Neural cell (in vitro differentiated cells): ENCODE measurements around the gene DDX25.
A peak's percentile ranks its signal among the peaks of the same experiment; 100 is the strongest.

ENCODE experiments used
- EP300 ChIP-seq: fragments of 450-650 bp; conservative IDR thresholded peaks from 2 replicates; pipeline ENCODE4 v1.6.1; 2014; ENCODE audit warnings: antibody characterized with exemption, mild to moderate bottlenecking, moderate library complexity; ENCODE audit not compliant: poor library complexity, severe bottlenecking
- EZH2 ChIP-seq: fragments of 200-600, 300-800 bp; shearing (Covaris generic), sonication (generic); IDR thresholded peaks from 2 replicates; pipeline ENCODE4 v1.6.1; 2014; ENCODE audit warnings: antibody characterized with exemption, low read length, borderline replicate concordance, mild to moderate bottlenecking; ENCODE audit not compliant: insufficient read depth, poor library complexity, severe bottlenecking
- TF ChIP-seq, protein P1 (sequence below): fragments of 450-650 bp; IDR thresholded peaks from 2 replicates; pipeline ENCODE4 v1.5.1; 2014; ENCODE audit warnings: antibody characterized with exemption, mild to moderate bottlenecking, moderate library complexity; ENCODE audit not compliant: poor library complexity, severe bottlenecking

DNA sequence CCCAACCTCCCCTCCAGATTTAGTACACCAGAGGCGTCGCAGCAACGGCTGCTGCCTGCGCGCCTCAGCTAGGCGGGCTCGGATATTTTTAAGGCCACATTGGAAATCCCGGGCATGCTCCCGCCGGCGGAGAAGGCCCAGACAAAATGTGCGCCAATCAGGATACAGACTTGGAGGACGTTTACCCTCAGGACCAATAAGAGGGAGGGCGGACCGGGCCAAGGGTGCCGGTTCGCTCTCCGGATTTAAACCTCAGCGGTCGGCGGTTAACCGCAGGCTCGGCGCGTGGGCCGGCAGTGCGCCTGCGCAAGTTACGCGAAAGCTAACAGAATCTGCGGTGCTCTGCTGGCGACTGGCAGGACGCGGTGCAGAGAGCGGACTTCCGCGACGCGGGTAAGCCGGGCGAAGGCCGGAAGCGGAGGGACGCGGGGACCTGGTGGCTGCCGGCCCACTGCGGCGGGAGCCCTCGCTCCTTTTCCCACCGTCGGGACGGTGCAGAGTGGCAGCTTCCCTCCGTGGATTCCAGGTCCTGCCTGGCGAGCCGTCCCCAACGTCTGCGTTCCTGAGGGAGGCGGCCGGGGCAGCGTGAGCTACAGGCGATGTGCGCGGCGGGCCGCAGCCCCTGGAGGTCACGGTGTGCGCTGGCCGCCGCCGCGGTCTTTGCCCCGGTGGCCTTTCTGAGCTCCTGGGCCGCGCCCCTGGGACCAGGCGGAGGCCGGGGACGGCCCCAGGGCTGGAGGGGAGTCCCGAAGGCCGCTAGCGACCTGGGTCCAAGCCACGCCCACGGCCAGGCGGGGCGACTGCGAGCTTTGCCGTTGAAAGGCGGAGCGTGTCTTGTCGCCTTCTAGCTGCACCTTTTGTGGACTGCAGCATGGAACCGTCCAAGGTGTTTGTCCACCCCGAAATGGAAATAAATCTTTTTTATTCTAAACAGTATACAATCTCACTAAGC, 16.7 kb upstream of the DDX25 start, which contains the start of gene HYLS1:
- TF ChIP-seq, protein P1, sequence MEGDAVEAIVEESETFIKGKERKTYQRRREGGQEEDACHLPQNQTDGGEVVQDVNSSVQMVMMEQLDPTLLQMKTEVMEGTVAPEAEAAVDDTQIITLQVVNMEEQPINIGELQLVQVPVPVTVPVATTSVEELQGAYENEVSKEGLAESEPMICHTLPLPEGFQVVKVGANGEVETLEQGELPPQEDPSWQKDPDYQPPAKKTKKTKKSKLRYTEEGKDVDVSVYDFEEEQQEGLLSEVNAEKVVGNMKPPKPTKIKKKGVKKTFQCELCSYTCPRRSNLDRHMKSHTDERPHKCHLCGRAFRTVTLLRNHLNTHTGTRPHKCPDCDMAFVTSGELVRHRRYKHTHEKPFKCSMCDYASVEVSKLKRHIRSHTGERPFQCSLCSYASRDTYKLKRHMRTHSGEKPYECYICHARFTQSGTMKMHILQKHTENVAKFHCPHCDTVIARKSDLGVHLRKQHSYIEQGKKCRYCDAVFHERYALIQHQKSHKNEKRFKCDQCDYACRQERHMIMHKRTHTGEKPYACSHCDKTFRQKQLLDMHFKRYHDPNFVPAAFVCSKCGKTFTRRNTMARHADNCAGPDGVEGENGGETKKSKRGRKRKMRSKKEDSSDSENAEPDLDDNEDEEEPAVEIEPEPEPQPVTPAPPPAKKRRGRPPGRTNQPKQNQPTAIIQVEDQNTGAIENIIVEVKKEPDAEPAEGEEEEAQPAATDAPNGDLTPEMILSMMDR, result peak; percentile 50
- no peak for TF ChIP-seq EZH2
- no peak for TF ChIP-seq EP300
